ENCODE data around the gene TSPEAR. TPM values are rescaled to one million over a fixed set of nuclear protein-coding genes. Genes with fewer than 3 reads are reported as not detected.

Gene TSPEAR
- total and polyA plus RNA-seq, 2 of the 13 experiments (the other 11 are each of a cell fraction or from before 2014, with no cell fraction given) = 0.07 to 0.32 TPM

- Histone ChIP-seq H3K9ac (ENCODE audit: insufficient read depth, low read depth, low read length) (no peak overlapping the region), H4K20me1 (ENCODE audit: insufficient read depth, low read length) (no peaks in the 10 kb centered on the region), H3K36me3 (replicated peaks in 1 of 2; ENCODE audit: control insufficient read depth in 1 of 2, insufficient read depth in 2 of 2, low read length in 2 of 2) (no peaks in the 10 kb centered on the region), H3K4me2 (ENCODE audit: low read depth, low read length) (no peak overlapping the region), H3K4me3 (replicated peaks in 1 of 3; ENCODE audit: insufficient read depth in 1 of 3, low read depth in 2 of 3, low read length in 3 of 3) (no peak overlapping the region), H3K4me1 (ENCODE audit: insufficient read depth, low read length) (no peaks in the 10 kb centered on the region), H3K79me2 (ENCODE audit: insufficient read depth, low read length) (no peaks in the 10 kb centered on the region), H3K27me3 (ENCODE audit: control insufficient read depth in 1 of 2, insufficient read depth in 2 of 2, low read length in 2 of 2) (peaks cover 1 to 2% of the 10 kb centered on the region in 2 experiments; a peak in 3 of 5 replicates), H3K27ac (ENCODE audit: extremely low read length, insufficient read depth, low read length) (no peak overlapping the region), H3K9me3 (ENCODE audit: low read length) (peaks cover 24% of the 10 kb centered on the region; the same call in 1 of the 2 replicates), H2AFZ (ENCODE audit: low read length) (no peak overlapping the region)
- BruUV-seq (replicated peaks) = no TSS peak
- FAIRE-seq (no peak), DNase-seq (ENCODE audit: low spot score) (no peak), ATAC-seq (no peak)
- TF ChIP-seq ZKSCAN1 (IDR thresholded peaks at IDR 0.05; ENCODE audit: low read length) (no peak), ZNF232 (CRISPR knock-in tag; IDR thresholded peaks at IDR 0.05; ENCODE audit: borderline replicate concordance) (no peak), ZNF30 (CRISPR knock-in tag; IDR thresholded peaks at IDR 0.05) (no peak)
- intact Hi-C loops (cut with micrococcal nuclease; ENCODE audit: unreplicated experiment) = no loop called here
- POLR2A ChIA-PET = no interaction called here
- in situ Hi-C loops (cut with HindIII; ENCODE audit: extremely low pct_ligation_motif_present, low pct_unique_long_range_greater_than_20kb) = no loop called here
- CTCF ChIA-PET (ENCODE audit: low intra/inter-chr PET ratio, low total read pairs) = no interaction called here
These were observed 102.2 kb downstream of the TSPEAR start for GRCh38 chr21:44609193-44609592.

- no peak for ATAC-seq
- POLR2A ChIA-PET = no interaction called here
- CTCF ChIA-PET (ENCODE audit: low intra/inter-chr PET ratio, low total read pairs) = no interaction called here
- TF ChIP-seq ZNF34 (CRISPR knock-in tag; IDR thresholded peaks at IDR 0.05; ENCODE audit: borderline replicate concordance) (no peak), SMARCE1 (IDR thresholded peaks at IDR 0.05; ENCODE audit: borderline replicate concordance) (no peak), ZNF136 (CRISPR knock-in tag; IDR thresholded peaks at IDR 0.05; ENCODE audit: low read depth) (no peak), MEIS1 (CRISPR knock-in tag; IDR thresholded peaks at IDR 0.05; ENCODE audit: borderline replicate concordance) (no peak), PHB2 (IDR thresholded peaks at IDR 0.05; ENCODE audit: partially characterized antibody) (no peak), FOXC1 (CRISPR knock-in tag; IDR thresholded peaks at IDR 0.05; ENCODE audit: borderline replicate concordance) (no peak), AGO2 (optimal IDR thresholded peaks at IDR 0.05; ENCODE audit: low read depth, low read length) (no peak), ZNF660 (CRISPR knock-in tag; IDR thresholded peaks at IDR 0.05; ENCODE audit: borderline replicate concordance, low read depth) (no peak), ESRRA (CRISPR knock-in tag; IDR thresholded peaks at IDR 0.05; ENCODE audit: low read depth) (no peak)
- TF ChIP-seq, protein P1, sequence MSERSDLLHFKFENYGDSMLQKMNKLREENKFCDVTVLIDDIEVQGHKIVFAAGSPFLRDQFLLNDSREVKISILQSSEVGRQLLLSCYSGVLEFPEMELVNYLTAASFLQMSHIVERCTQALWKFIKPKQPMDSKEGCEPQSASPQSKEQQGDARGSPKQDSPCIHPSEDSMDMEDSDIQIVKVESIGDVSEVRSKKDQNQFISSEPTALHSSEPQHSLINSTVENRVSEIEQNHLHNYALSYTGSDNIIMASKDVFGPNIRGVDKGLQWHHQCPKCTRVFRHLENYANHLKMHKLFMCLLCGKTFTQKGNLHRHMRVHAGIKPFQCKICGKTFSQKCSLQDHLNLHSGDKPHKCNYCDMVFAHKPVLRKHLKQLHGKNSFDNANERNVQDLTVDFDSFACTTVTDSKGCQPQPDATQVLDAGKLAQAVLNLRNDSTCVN (CRISPR knock-in tag; IDR thresholded peaks at IDR 0.05; ENCODE audit: borderline replicate concordance) = no peak
- TF ChIP-seq, protein P2, sequence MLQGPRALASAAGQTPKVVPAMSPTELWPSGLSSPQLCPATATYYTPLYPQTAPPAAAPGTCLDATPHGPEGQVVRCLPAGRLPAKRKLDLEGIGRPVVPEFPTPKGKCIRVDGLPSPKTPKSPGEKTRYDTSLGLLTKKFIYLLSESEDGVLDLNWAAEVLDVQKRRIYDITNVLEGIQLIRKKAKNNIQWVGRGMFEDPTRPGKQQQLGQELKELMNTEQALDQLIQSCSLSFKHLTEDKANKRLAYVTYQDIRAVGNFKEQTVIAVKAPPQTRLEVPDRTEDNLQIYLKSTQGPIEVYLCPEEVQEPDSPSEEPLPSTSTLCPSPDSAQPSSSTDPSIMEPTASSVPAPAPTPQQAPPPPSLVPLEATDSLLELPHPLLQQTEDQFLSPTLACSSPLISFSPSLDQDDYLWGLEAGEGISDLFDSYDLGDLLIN (CRISPR knock-in tag; IDR thresholded peaks at IDR 0.05; ENCODE audit: borderline replicate concordance) = no peak
- TF ChIP-seq, protein P3, sequence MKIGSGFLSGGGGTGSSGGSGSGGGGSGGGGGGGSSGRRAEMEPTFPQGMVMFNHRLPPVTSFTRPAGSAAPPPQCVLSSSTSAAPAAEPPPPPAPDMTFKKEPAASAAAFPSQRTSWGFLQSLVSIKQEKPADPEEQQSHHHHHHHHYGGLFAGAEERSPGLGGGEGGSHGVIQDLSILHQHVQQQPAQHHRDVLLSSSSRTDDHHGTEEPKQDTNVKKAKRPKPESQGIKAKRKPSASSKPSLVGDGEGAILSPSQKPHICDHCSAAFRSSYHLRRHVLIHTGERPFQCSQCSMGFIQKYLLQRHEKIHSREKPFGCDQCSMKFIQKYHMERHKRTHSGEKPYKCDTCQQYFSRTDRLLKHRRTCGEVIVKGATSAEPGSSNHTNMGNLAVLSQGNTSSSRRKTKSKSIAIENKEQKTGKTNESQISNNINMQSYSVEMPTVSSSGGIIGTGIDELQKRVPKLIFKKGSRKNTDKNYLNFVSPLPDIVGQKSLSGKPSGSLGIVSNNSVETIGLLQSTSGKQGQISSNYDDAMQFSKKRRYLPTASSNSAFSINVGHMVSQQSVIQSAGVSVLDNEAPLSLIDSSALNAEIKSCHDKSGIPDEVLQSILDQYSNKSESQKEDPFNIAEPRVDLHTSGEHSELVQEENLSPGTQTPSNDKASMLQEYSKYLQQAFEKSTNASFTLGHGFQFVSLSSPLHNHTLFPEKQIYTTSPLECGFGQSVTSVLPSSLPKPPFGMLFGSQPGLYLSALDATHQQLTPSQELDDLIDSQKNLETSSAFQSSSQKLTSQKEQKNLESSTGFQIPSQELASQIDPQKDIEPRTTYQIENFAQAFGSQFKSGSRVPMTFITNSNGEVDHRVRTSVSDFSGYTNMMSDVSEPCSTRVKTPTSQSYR (CRISPR knock-in tag; IDR thresholded peaks at IDR 0.05; ENCODE audit: borderline replicate concordance) = no peak
These were observed 104.9 kb downstream of the TSPEAR start for GRCh38 chr21:44606495-44606894.

More at GRCh38 chr21:44606495-44606894, 104.9 kb downstream of the TSPEAR start:
- Histone ChIP-seq H3K79me2 (ENCODE audit: insufficient read depth, low read length) (no peaks in the 10 kb centered on the region), H3K4me2 (ENCODE audit: low read depth, low read length) (no peak overlapping the region), H3K4me1 (ENCODE audit: insufficient read depth, low read length) (no peaks in the 10 kb centered on the region), H3K9me3 (ENCODE audit: low read length) (peaks cover 22% of the 10 kb centered on the region; the same call in 1 of the 2 replicates), H3K36me3 (replicated peaks in 1 of 2; ENCODE audit: control insufficient read depth in 1 of 2, insufficient read depth in 2 of 2, low read length in 2 of 2) (no peaks in the 10 kb centered on the region), H2AFZ (ENCODE audit: low read length) (no peak overlapping the region), H3K27ac (ENCODE audit: extremely low read length, insufficient read depth, low read length) (no peak overlapping the region), H3K9ac (ENCODE audit: insufficient read depth, low read depth, low read length) (no peak overlapping the region), H3K27me3 (ENCODE audit: control insufficient read depth in 1 of 2, insufficient read depth in 2 of 2, low read length in 2 of 2) (0 out of 5 replicates have a peak, but pooled peaks cover 0 to 1% of the 10 kb centered on the region in 2 experiments), H4K20me1 (ENCODE audit: insufficient read depth, low read length) (no peaks in the 10 kb centered on the region), H3K4me3 (replicated peaks in 1 of 3; ENCODE audit: insufficient read depth in 1 of 3, low read depth in 2 of 3, low read length in 3 of 3) (no peak overlapping the region)
- no peak for DNase-seq (ENCODE audit: low spot score)
- no TSS peak for BruUV-seq (replicated peaks)
- in situ Hi-C loops (cut with HindIII; ENCODE audit: extremely low pct_ligation_motif_present, low pct_unique_long_range_greater_than_20kb) (no loop called here), intact Hi-C loops (cut with micrococcal nuclease; ENCODE audit: unreplicated experiment) (no loop called here)
- no peak for FAIRE-seq
- WGBS (ENCODE audit: low lambda C conversion rate) = 38% methylated on average over 4 of the region's 4 CpGs
